Panc1 (cell line): ENCODE data around the gene PCBP2. TPM values are rescaled to one million over a fixed set of nuclear protein-coding genes. Genes with fewer than 3 reads are reported as not detected.

Source experiments
- ATAC-seq: fragments of 200-7000 bp; cut with Tn5 transposase; 2 replicates; pipeline ENCODE4 v1.9.1; 2020; ENCODE audit warnings: mild to moderate bottlenecking, moderate library complexity
- BruUV-seq: library from RNA; stranded (reverse); fragments of 400-500 nt; replicated peaks from 2 replicates; lab custom pipeline; 2021; lab: Mats Ljungman, UMichigan
- CTCF ChIA-PET: fragments of 300-600 bp; sonication (Branson Sonifier 250); formaldehyde crosslinking; loops from one replicate; lab custom pipeline; 2022; ENCODE audit warnings: antibody characterized with exemption; lab: Charles Lee
- POLR2A ChIA-PET: fragments of 300-600 bp; sonication (Branson Sonifier 250); formaldehyde crosslinking; loops from one replicate; lab custom pipeline; 2022; ENCODE audit warnings: antibody characterized with exemption; lab: Charles Lee
- DNase-seq: peaks from one replicate; pipeline ENCODE4 v3.0.0-alpha.2; 2010; ENCODE audit warnings: low read depth, low spot score
- H3K27ac ChIP-seq: 2 replicates; pipeline ENCODE4 v1.5.1; 2011; ENCODE audit warnings: mild to moderate bottlenecking, low read length, inconsistent platforms
- H3K27me3 ChIP-seq: fragments of 200-500 bp; sonication (Bioruptor generic); 2 replicates; pipeline ENCODE4 v1.6.0; 2014; ENCODE audit warnings: low read length, inconsistent platforms; ENCODE audit not compliant: control insufficient read depth, insufficient read depth
- H3K36me3 ChIP-seq: fragments of 200-500 bp; sonication (Bioruptor generic); 2 replicates; pipeline ENCODE4 v1.5.1; 2014; ENCODE audit warnings: inconsistent platforms, mild to moderate bottlenecking, low read length, moderate library complexity; ENCODE audit not compliant: control insufficient read depth, insufficient read depth
- H3K4me1 ChIP-seq: 2 replicates; pipeline ENCODE4 v1.5.1; 2011; ENCODE audit warnings: inconsistent platforms, mild to moderate bottlenecking, low read length, moderate library complexity; ENCODE audit not compliant: control insufficient read depth, insufficient read depth
- H3K4me3 ChIP-seq, 2 experiments: 2 replicates each; pipeline ENCODE4 v1.5.1; 2011 to 2012; ENCODE audit warnings: low read depth in 2 of 2, low read length in 2 of 2, mild to moderate bottlenecking in 2 of 2, inconsistent platforms in 1 of 2, moderate library complexity in 1 of 2
- H3K9me3 ChIP-seq: fragments of 200-500 bp; sonication (Bioruptor generic); 2 replicates; pipeline ENCODE4 v1.5.1; 2014; ENCODE audit warnings: low read depth, mild to moderate bottlenecking, inconsistent platforms, low read length, moderate library complexity; ENCODE audit not compliant: control insufficient read depth, insufficient read depth
- POLR2AphosphoS5 ChIP-seq: IDR thresholded peaks from 2 replicates; pipeline ENCODE4 v1.6.1; 2012; ENCODE audit warnings: mild to moderate bottlenecking, low read depth, low read length, moderate library complexity
- REST ChIP-seq, 2 experiments: IDR thresholded peaks; 2 replicates each; pipeline ENCODE4 v1.6.1; 2011 to 2012; ENCODE audit warnings: low read depth in 2 of 2, control low read depth in 1 of 2, low read length in 1 of 2, mild to moderate bottlenecking in 1 of 2, moderate library complexity in 1 of 2; ENCODE audit not compliant: insufficient read depth in 1 of 2
- SIN3A ChIP-seq: IDR thresholded peaks from 2 replicates; pipeline ENCODE4 v1.6.1; 2012; ENCODE audit warnings: low read depth, mild to moderate bottlenecking, low read length, moderate library complexity, borderline replicate concordance; ENCODE audit not compliant: insufficient read depth
- TCF7L2 ChIP-seq: IDR thresholded peaks from 2 replicates; pipeline ENCODE4 v1.6.1; 2011; ENCODE audit warnings: mild to moderate bottlenecking, low read depth, low read length, inconsistent platforms
- in situ Hi-C: cut with HindIII; loops from 2 replicates; pipeline ENCODE4 v1.10.0; 2016; ENCODE audit warnings: low sequenced_read_pairs, low pct_unique_long_range_greater_than_20kb
- intact Hi-C: fragments of 100-400 bp; cut with micrococcal nuclease; formaldehyde crosslinking; loops from one replicate; pipeline ENCODE4 v1.10.0; 2022; ENCODE audit not compliant: unreplicated experiment
- total RNA-seq: library from RNA; stranded (reverse); gene quantifications from one replicate; pipeline ENCODE4 v1.2.1, GENCODE V29; 2021; ENCODE audit not compliant: unreplicated experiment
- TF ChIP-seq, protein P1 (sequence below): fragments of 450-650 bp; IDR thresholded peaks from 2 replicates; pipeline ENCODE4 v1.5.1; 2017; ENCODE audit warnings: mild to moderate bottlenecking

Gene PCBP2
- total RNA-seq, 1 experiment from 2014 or later: 836 TPM

DNA sequence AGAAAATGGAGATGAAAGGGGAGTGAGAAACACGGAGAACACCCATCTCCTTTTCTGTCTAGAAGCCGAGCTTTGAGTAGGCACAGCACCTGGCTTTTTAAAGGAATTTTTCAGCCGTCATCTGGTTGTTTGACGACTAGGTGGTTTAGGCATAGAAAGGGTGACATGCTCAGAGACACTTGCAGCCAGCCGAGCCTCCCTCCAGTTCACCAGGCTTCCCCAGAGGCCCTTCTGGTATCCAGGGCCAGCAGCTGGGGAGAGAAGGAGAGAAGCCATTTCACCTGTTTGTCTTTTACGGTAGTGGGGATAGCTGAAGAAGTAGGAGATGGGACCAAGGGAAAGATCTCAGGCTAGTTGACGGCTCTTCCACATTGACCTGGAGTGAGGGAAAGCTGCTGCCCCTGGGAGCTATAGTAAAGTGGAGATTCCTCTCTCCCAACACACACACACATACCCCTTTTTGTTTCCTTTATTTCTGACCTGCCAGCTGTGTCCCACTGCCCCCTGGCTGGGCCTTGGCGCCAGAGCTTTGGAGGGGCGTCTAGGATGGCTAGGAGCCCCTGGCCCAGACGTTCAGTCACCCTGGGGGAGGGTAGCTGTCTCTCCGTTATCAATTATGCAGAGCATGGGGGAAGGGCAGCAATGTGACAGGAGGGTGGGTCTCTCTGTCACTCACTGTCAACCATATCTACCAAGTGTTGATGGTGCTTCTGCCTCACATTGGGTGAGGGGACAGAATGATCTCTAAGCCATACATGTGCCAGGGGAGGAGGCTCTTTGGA lies 41.9 kb downstream of the PCBP2 start:
- TF ChIP-seq, protein P1, sequence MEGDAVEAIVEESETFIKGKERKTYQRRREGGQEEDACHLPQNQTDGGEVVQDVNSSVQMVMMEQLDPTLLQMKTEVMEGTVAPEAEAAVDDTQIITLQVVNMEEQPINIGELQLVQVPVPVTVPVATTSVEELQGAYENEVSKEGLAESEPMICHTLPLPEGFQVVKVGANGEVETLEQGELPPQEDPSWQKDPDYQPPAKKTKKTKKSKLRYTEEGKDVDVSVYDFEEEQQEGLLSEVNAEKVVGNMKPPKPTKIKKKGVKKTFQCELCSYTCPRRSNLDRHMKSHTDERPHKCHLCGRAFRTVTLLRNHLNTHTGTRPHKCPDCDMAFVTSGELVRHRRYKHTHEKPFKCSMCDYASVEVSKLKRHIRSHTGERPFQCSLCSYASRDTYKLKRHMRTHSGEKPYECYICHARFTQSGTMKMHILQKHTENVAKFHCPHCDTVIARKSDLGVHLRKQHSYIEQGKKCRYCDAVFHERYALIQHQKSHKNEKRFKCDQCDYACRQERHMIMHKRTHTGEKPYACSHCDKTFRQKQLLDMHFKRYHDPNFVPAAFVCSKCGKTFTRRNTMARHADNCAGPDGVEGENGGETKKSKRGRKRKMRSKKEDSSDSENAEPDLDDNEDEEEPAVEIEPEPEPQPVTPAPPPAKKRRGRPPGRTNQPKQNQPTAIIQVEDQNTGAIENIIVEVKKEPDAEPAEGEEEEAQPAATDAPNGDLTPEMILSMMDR: no peak
- no peak for TF ChIP-seq SIN3A
- TF ChIP-seq POLR2AphosphoS5: no peak
- TF ChIP-seq REST (IDR thresholded peaks at IDR 0.05; ENCODE audit: insufficient read depth in 1 of 2, low read depth in 2 of 2, low read length in 1 of 2): no peak
- no peak for TF ChIP-seq TCF7L2
- Histone ChIP-seq H3K4me1 (peaks cover 35% of the 10 kb centered on the region), H3K27me3 (no peaks in the 10 kb centered on the region), H3K27ac (peak overlapping the region; percentile 92), H3K9me3 (no peaks in the 10 kb centered on the region), H3K36me3 (no peaks in the 10 kb centered on the region), H3K4me3 (peak overlapping the region; percentile 48 to 78)
- BruUV-seq: TSS peak; percentile 97
- ATAC-seq (peak; percentile 22; the same call in 1 of the 2 replicates), DNase-seq (no peak)
- in situ Hi-C loops (no loop called here), intact Hi-C loops (no loop called here)
- ChIA-PET POLR2A (interaction anchor here (0.5 to 0.8 kb wide), 3 partner anchors 11 to 193 kb away, joined by 3 to 8 read pairs (median 4); no protein-coding TSS in a partner anchor), CTCF (no interaction called here)

GRCh38 chr12:53495903-53496751 lies 44.2 kb downstream of the PCBP2 start:
- ATAC-seq (no peak), DNase-seq (no peak)
- intact Hi-C loops (no loop called here), in situ Hi-C loops (no loop called here)
- Histone ChIP-seq H3K4me3 (no peak overlapping the region; a peak in 1 of 4 replicates), H3K27ac (peak overlapping the region; percentile 63), H3K9me3 (no peaks in the 10 kb centered on the region), H3K27me3 (no peaks in the 10 kb centered on the region), H3K36me3 (no peaks in the 10 kb centered on the region; the same call in 1 of the 2 replicates), H3K4me1 (peaks cover 39% of the 10 kb centered on the region)
- ChIA-PET POLR2A (no interaction called here), CTCF (no interaction called here)
- no TSS peak for BruUV-seq
- TF ChIP-seq TCF7L2: no peak
- TF ChIP-seq, protein P1: no peak
- no peak for TF ChIP-seq POLR2AphosphoS5
- no peak for TF ChIP-seq REST (IDR thresholded peaks at IDR 0.05; ENCODE audit: insufficient read depth in 1 of 2, low read depth in 2 of 2, low read length in 1 of 2)
- no peak for TF ChIP-seq SIN3A
